ENCODE results near the gene SLX4.

Gene SLX4

GRCh38 chr16:3574195-3574594 lies 37.2 kb downstream of the SLX4 start:
- Histone ChIP-seq H3K4me3 (ENCODE audit: low read length) (no peak overlapping the region), H3K9me3 (replicated peaks; ENCODE audit: low read length) (peaks cover 4% of the 10 kb centered on the region), H3K4me1 (ENCODE audit: control insufficient read depth, insufficient read depth, low read length) (peaks cover 4% of the 10 kb centered on the region), H3K9ac (ENCODE audit: low read depth, low read length) (no peak overlapping the region), H3K27me3 (ENCODE audit: control insufficient read depth, insufficient read depth, low read length) (no peaks in the 10 kb centered on the region), H3K36me3 (ENCODE audit: insufficient read depth, low read length) (no peaks in the 10 kb centered on the region), H3K4me2 (ENCODE audit: low read length) (no peak overlapping the region)

- H3K4me1 ChIP-seq (ENCODE audit: control insufficient read depth, insufficient read depth, low read length): no peaks in the 10 kb centered on the region
- peaks cover 4% of the 10 kb centered on the region for H3K9me3 ChIP-seq (replicated peaks; ENCODE audit: low read length)
- H3K36me3 ChIP-seq (ENCODE audit: insufficient read depth, low read length): no peaks in the 10 kb centered on the region
- no peak overlapping the region for H3K9ac ChIP-seq (ENCODE audit: low read depth, low read length)
- no peak overlapping the region for H3K4me3 ChIP-seq (ENCODE audit: low read length)
- no peak overlapping the region for H3K4me2 ChIP-seq (ENCODE audit: low read length)
- no peaks in the 10 kb centered on the region for H3K27me3 ChIP-seq (ENCODE audit: control insufficient read depth, insufficient read depth, low read length)
These were observed 38.1 kb downstream of the SLX4 start for GRCh38 chr16:3573146-3573815.

- Histone ChIP-seq H3K4me1 (ENCODE audit: control insufficient read depth, insufficient read depth, low read length) (no peaks in the 10 kb centered on the region), H3K9ac (ENCODE audit: low read depth, low read length) (no peak overlapping the region), H3K4me2 (ENCODE audit: low read length) (no peak overlapping the region), H3K36me3 (ENCODE audit: insufficient read depth, low read length) (no peaks in the 10 kb centered on the region), H3K4me3 (ENCODE audit: low read length) (no peak overlapping the region), H3K9me3 (replicated peaks; ENCODE audit: low read length) (peaks cover 4% of the 10 kb centered on the region), H3K27me3 (ENCODE audit: control insufficient read depth, insufficient read depth, low read length) (no peaks in the 10 kb centered on the region)
These were observed 40.9 kb downstream of the SLX4 start for GRCh38 chr16:3570420-3571062.

GRCh38 chr16:3569851-3570250 lies 41.6 kb downstream of the SLX4 start:
- peaks cover 4% of the 10 kb centered on the region for H3K9me3 ChIP-seq (replicated peaks; ENCODE audit: low read length)
- H3K4me2 ChIP-seq (ENCODE audit: low read length): no peak overlapping the region
- H3K4me3 ChIP-seq (ENCODE audit: low read length): no peak overlapping the region
- H3K4me1 ChIP-seq (ENCODE audit: control insufficient read depth, insufficient read depth, low read length): no peaks in the 10 kb centered on the region
- no peak overlapping the region for H3K9ac ChIP-seq (ENCODE audit: low read depth, low read length)
- no peaks in the 10 kb centered on the region for H3K36me3 ChIP-seq (ENCODE audit: insufficient read depth, low read length)
- H3K27me3 ChIP-seq (ENCODE audit: control insufficient read depth, insufficient read depth, low read length): no peaks in the 10 kb centered on the region

GRCh38 chr16:3566990-3567389 lies 44.4 kb downstream of the SLX4 start:
- Histone ChIP-seq H3K4me1 (ENCODE audit: control insufficient read depth, insufficient read depth, low read length) (no peaks in the 10 kb centered on the region), H3K36me3 (ENCODE audit: insufficient read depth, low read length) (no peaks in the 10 kb centered on the region), H3K9ac (ENCODE audit: low read depth, low read length) (no peak overlapping the region), H3K4me2 (ENCODE audit: low read length) (no peak overlapping the region), H3K4me3 (ENCODE audit: low read length) (no peak overlapping the region), H3K9me3 (replicated peaks; ENCODE audit: low read length) (peaks cover 4% of the 10 kb centered on the region), H3K27me3 (ENCODE audit: control insufficient read depth, insufficient read depth, low read length) (no peaks in the 10 kb centered on the region)

- Histone ChIP-seq H3K4me1 (ENCODE audit: control insufficient read depth, insufficient read depth, low read length) (no peaks in the 10 kb centered on the region), H3K36me3 (ENCODE audit: insufficient read depth, low read length) (no peaks in the 10 kb centered on the region), H3K9ac (ENCODE audit: low read depth, low read length) (no peak overlapping the region), H3K4me2 (ENCODE audit: low read length) (no peak overlapping the region), H3K4me3 (ENCODE audit: low read length) (no peak overlapping the region), H3K27me3 (ENCODE audit: control insufficient read depth, insufficient read depth, low read length) (no peaks in the 10 kb centered on the region), H3K9me3 (replicated peaks; ENCODE audit: low read length) (no peaks in the 10 kb centered on the region)
These were observed 46.6 kb downstream of the SLX4 start for GRCh38 chr16:3564889-3565141.

GRCh38 chr16:3564130-3564888 lies 47.1 kb downstream of the SLX4 start:
- Histone ChIP-seq H3K4me1 (ENCODE audit: control insufficient read depth, insufficient read depth, low read length) (no peaks in the 10 kb centered on the region), H3K36me3 (ENCODE audit: insufficient read depth, low read length) (no peaks in the 10 kb centered on the region), H3K4me3 (ENCODE audit: low read length) (no peak overlapping the region), H3K9me3 (replicated peaks; ENCODE audit: low read length) (no peaks in the 10 kb centered on the region), H3K27me3 (ENCODE audit: control insufficient read depth, insufficient read depth, low read length) (no peaks in the 10 kb centered on the region), H3K4me2 (ENCODE audit: low read length) (no peak overlapping the region), H3K9ac (ENCODE audit: low read depth, low read length) (no peak overlapping the region)

- no peak overlapping the region for H3K4me3 ChIP-seq (ENCODE audit: low read length)
- H3K27me3 ChIP-seq (ENCODE audit: control insufficient read depth, insufficient read depth, low read length): peaks cover under 1% of the 10 kb centered on the region
- no peaks in the 10 kb centered on the region for H3K4me1 ChIP-seq (ENCODE audit: control insufficient read depth, insufficient read depth, low read length)
- no peak overlapping the region for H3K9ac ChIP-seq (ENCODE audit: low read depth, low read length)
- H3K4me2 ChIP-seq (ENCODE audit: low read length): no peak overlapping the region
- no peaks in the 10 kb centered on the region for H3K9me3 ChIP-seq (replicated peaks; ENCODE audit: low read length)
- H3K36me3 ChIP-seq (ENCODE audit: insufficient read depth, low read length): no peaks in the 10 kb centered on the region
These were observed 48.4 kb downstream of the SLX4 start for GRCh38 chr16:3562914-3563480.

GRCh38 chr16:3561626-3562025 lies 49.8 kb downstream of the SLX4 start:
- no peak overlapping the region for H3K9ac ChIP-seq (ENCODE audit: low read depth, low read length)
- no peaks in the 10 kb centered on the region for H3K4me1 ChIP-seq (ENCODE audit: control insufficient read depth, insufficient read depth, low read length)
- no peaks in the 10 kb centered on the region for H3K9me3 ChIP-seq (replicated peaks; ENCODE audit: low read length)
- H3K4me2 ChIP-seq (ENCODE audit: low read length): no peak overlapping the region
- peaks cover 7% of the 10 kb centered on the region for H3K27me3 ChIP-seq (ENCODE audit: control insufficient read depth, insufficient read depth, low read length)
- H3K4me3 ChIP-seq (ENCODE audit: low read length): no peak overlapping the region
- H3K36me3 ChIP-seq (ENCODE audit: insufficient read depth, low read length): no peaks in the 10 kb centered on the region

- Histone ChIP-seq H3K36me3 (ENCODE audit: insufficient read depth, low read length) (no peaks in the 10 kb centered on the region), H3K4me1 (ENCODE audit: control insufficient read depth, insufficient read depth, low read length) (no peaks in the 10 kb centered on the region), H3K4me3 (ENCODE audit: low read length) (no peak overlapping the region), H3K4me2 (ENCODE audit: low read length) (no peak overlapping the region), H3K9me3 (replicated peaks; ENCODE audit: low read length) (no peaks in the 10 kb centered on the region), H3K27me3 (ENCODE audit: control insufficient read depth, insufficient read depth, low read length) (peaks cover 7% of the 10 kb centered on the region), H3K9ac (ENCODE audit: low read depth, low read length) (no peak overlapping the region)
These were observed 57.0 kb downstream of the SLX4 start for GRCh38 chr16:3554351-3554928.

- Histone ChIP-seq H3K4me3 (ENCODE audit: low read length) (no peak overlapping the region), H3K36me3 (ENCODE audit: insufficient read depth, low read length) (no peaks in the 10 kb centered on the region), H3K4me1 (ENCODE audit: control insufficient read depth, insufficient read depth, low read length) (no peaks in the 10 kb centered on the region), H3K4me2 (ENCODE audit: low read length) (no peak overlapping the region), H3K27me3 (ENCODE audit: control insufficient read depth, insufficient read depth, low read length) (peaks cover 11% of the 10 kb centered on the region), H3K9ac (ENCODE audit: low read depth, low read length) (no peak overlapping the region), H3K9me3 (replicated peaks; ENCODE audit: low read length) (no peaks in the 10 kb centered on the region)
These were observed 58.1 kb downstream of the SLX4 start for GRCh38 chr16:3553138-3553923.

All from skeletal muscle satellite cell (primary cell).